ENCODE results near the gene AHCYL1. TPM values are rescaled to one million over a fixed set of nuclear protein-coding genes. Genes with fewer than 3 reads are reported as not detected.

AHCYL1 gene
- total RNA-seq, 2 experiments from 2014 or later, result 89.6 to 92.3 TPM

GRCh38 chr1:109954041-109954512 lies 30.5 kb upstream of the AHCYL1 start:
- H3K4me3 Mint-ChIP-seq, result no peak overlapping the region
- POLR2A ChIA-PET, result no interaction called here
- H3K9me3 Mint-ChIP-seq, result no peaks in the 10 kb centered on the region
- CTCF ChIA-PET, result interaction anchor here (1.0 to 1.5 kb wide), 2 partner anchors 31 to 180 kb away, joined by 3 read pairs; partner anchors contain the start of gene AHCYL1
- peaks cover 1% of the 10 kb centered on the region for H3K27me3 Mint-ChIP-seq
- H3K27ac Mint-ChIP-seq, result no peak overlapping the region
- no peaks in the 10 kb centered on the region for H3K4me1 Mint-ChIP-seq (ENCODE audit: low read depth)
- DNase-seq, result no peak
- no peaks in the 10 kb centered on the region for H3K36me3 Mint-ChIP-seq
- intact Hi-C loops (cut with micrococcal nuclease), result no loop called here

GRCh38 chr1:109959632-109959973 lies 25.0 kb upstream of the AHCYL1 start:
- Mint-ChIP-seq H3K4me1 (ENCODE audit: low read depth) (no peaks in the 10 kb centered on the region), H3K9me3 (no peaks in the 10 kb centered on the region), H3K4me3 (no peak overlapping the region), H3K27me3 (peaks cover 1% of the 10 kb centered on the region), H3K36me3 (no peaks in the 10 kb centered on the region), H3K27ac (no peak overlapping the region)
- ChIA-PET CTCF (interaction anchor here (1.3 to 1.7 kb wide), 4 partner anchors 11 to 25 kb away, joined by 3 to 5 read pairs (median 4); partner anchors contain the start of gene AHCYL1), POLR2A (no interaction called here)
- DNase-seq, result no peak
- intact Hi-C loops (cut with micrococcal nuclease), result no loop called here

GRCh38 chr1:109959974-109960744 lies 24.4 kb upstream of the AHCYL1 start:
- intact Hi-C loops (cut with micrococcal nuclease), result no loop called here
- H3K4me3 Mint-ChIP-seq, result no peak overlapping the region
- H3K27ac Mint-ChIP-seq, result no peak overlapping the region
- peaks cover 1% of the 10 kb centered on the region for H3K27me3 Mint-ChIP-seq
- DNase-seq, result no peak
- no peaks in the 10 kb centered on the region for H3K4me1 Mint-ChIP-seq (ENCODE audit: low read depth)
- POLR2A ChIA-PET, result no interaction called here
- CTCF ChIA-PET, result interaction anchor here (0.6 to 1.7 kb wide), 6 partner anchors 11 to 186 kb away, joined by 3 to 5 read pairs (median 4); partner anchors contain the start of gene AHCYL1
- peaks cover 2% of the 10 kb centered on the region for H3K9me3 Mint-ChIP-seq
- H3K36me3 Mint-ChIP-seq, result no peaks in the 10 kb centered on the region

- Mint-ChIP-seq H3K27me3 (peaks cover 1% of the 10 kb centered on the region), H3K4me3 (no peak overlapping the region), H3K4me1 (ENCODE audit: low read depth) (no peaks in the 10 kb centered on the region), H3K36me3 (no peaks in the 10 kb centered on the region), H3K27ac (no peak overlapping the region), H3K9me3 (peaks cover 6% of the 10 kb centered on the region)
- CTCF ChIA-PET, result interaction anchor here (0.6 to 1.7 kb wide), 5 partner anchors 12 to 187 kb away, joined by 3 to 4 read pairs (median 3); partner anchors contain the start of gene AHCYL1
- DNase-seq, result no peak
- POLR2A ChIA-PET, result no interaction called here
- intact Hi-C loops (cut with micrococcal nuclease), result no loop called here
These were observed 23.8 kb upstream of the AHCYL1 start for GRCh38 chr1:109960745-109961094.

DNA sequence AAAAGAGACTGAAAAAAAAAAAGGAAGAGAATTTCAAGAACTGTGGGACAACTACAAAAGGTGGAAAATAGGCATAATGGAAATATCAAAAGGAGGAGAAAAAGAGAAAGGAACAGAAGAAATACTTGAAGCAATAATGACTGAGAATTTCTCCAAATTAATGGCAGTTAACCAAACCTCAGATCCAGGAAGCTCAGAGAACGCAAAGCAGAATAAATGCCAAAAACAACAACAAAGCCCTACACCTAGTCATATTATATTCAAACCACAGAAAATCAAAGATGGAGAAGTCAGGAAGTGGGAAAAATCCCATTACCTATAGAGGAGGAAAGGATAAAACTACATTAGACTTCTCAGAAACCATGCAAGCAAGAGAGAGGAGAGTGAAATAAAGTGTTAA lies 20.7 kb upstream of the AHCYL1 start:
- POLR2A ChIA-PET, result no interaction called here
- DNase-seq, result no peak
- Mint-ChIP-seq H3K9me3 (peaks cover 6% of the 10 kb centered on the region), H3K36me3 (no peaks in the 10 kb centered on the region), H3K27me3 (no peaks in the 10 kb centered on the region), H3K4me1 (ENCODE audit: low read depth) (no peaks in the 10 kb centered on the region), H3K27ac (no peak overlapping the region), H3K4me3 (no peak overlapping the region)
- CTCF ChIA-PET, result no interaction called here
- intact Hi-C loops (cut with micrococcal nuclease), result no loop called here

DNA sequence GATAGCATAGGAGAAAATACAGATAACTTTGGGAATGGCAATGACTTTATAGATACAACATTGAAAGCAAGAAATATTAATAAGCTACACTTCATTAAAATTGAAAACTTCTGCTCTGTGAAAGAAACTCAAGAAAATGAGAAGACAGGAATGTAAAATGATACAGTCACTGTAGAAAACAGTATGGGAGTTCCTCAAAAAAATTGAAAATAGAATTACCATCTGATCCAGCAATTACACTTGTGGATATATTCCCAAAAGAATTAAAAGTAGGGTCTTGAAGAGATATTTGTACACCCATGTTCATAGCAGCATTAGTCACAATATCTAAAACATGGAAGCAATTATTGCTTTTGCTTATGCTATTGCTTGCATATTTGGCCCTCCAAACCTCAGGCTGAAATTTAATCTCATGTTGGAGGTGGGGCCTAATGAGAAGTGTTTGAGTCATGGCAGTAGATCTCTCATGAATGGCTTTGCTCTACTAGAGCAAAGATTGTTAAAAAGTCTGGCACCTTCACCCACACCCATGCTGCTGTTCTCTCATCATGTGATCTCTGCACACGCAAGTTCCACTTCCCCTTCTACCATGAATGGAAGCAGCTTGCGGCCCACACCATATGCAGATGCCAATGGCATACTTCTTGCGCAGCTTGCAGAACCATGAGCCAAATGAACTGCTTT lies 15.3 kb upstream of the AHCYL1 start:
- peaks cover 6% of the 10 kb centered on the region for H3K9me3 Mint-ChIP-seq
- H3K4me3 Mint-ChIP-seq, result no peak overlapping the region
- no peak overlapping the region for H3K27ac Mint-ChIP-seq
- intact Hi-C loops (cut with micrococcal nuclease), result no loop called here
- no peaks in the 10 kb centered on the region for H3K4me1 Mint-ChIP-seq (ENCODE audit: low read depth)
- ChIA-PET CTCF (interaction anchor here (1.0 to 1.1 kb wide), 2 partner anchors 15 kb away, joined by 3 to 6 read pairs; partner anchors contain the start of gene AHCYL1), POLR2A (no interaction called here)
- no peak for DNase-seq
- no peaks in the 10 kb centered on the region for H3K36me3 Mint-ChIP-seq
- no peaks in the 10 kb centered on the region for H3K27me3 Mint-ChIP-seq

GRCh38 chr1:109969907-109970306 lies 14.7 kb upstream of the AHCYL1 start:
- H3K27ac Mint-ChIP-seq, result no peak overlapping the region

DNA sequence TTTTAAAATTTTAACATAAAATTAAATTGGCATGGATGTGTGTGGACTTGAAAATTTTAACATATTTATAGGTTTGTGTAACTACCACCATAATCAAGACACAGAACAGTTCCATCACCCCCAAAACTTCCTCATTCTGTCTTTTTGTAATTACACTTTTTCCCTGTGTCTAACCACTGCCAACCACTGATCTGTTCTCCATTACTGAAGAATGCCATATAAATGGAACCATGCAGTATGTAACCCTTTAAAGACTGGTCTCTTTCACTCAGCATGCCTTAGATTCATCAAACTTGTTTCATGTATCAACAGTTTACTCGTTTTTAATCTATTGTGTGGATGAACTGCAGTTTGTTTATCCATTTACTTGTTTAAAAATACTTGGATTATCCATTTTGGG lies 13.0 kb upstream of the AHCYL1 start:
- no peaks in the 10 kb centered on the region for H3K36me3 Mint-ChIP-seq
- intact Hi-C loops (cut with micrococcal nuclease), result no loop called here
- H3K4me3 Mint-ChIP-seq, result no peak overlapping the region
- CTCF ChIA-PET, result interaction anchor here (0.7 kb wide), 1 partner anchor 326 kb away, joined by 3 read pairs; no protein-coding TSS in a partner anchor
- no peak for DNase-seq
- no peaks in the 10 kb centered on the region for H3K27me3 Mint-ChIP-seq
- no peaks in the 10 kb centered on the region for H3K9me3 Mint-ChIP-seq
- H3K4me1 Mint-ChIP-seq (ENCODE audit: low read depth), result no peaks in the 10 kb centered on the region
- H3K27ac Mint-ChIP-seq, result no peak overlapping the region
- POLR2A ChIA-PET, result interaction anchor here (1.2 kb wide), 1 partner anchor 14 kb away, joined by 3 read pairs; no protein-coding TSS in a partner anchor

More at GRCh38 chr1:109969907-109970306, 14.7 kb upstream of the AHCYL1 start:
- no peaks in the 10 kb centered on the region for H3K27me3 Mint-ChIP-seq
- intact Hi-C loops (cut with micrococcal nuclease), result no loop called here
- H3K36me3 Mint-ChIP-seq, result no peaks in the 10 kb centered on the region
- DNase-seq, result no peak
- no peak overlapping the region for H3K4me3 Mint-ChIP-seq
- peaks cover 6% of the 10 kb centered on the region for H3K9me3 Mint-ChIP-seq
- ChIA-PET POLR2A (no interaction called here), CTCF (interaction anchor here (1.1 kb wide), 1 partner anchor 14 kb away, joined by 6 read pairs; the partner anchor contains the start of gene AHCYL1)
- H3K4me1 Mint-ChIP-seq (ENCODE audit: low read depth), result no peaks in the 10 kb centered on the region

- Mint-ChIP-seq H3K4me3 (no peak overlapping the region), H3K36me3 (no peaks in the 10 kb centered on the region), H3K27me3 (peaks cover 5% of the 10 kb centered on the region), H3K27ac (no peak overlapping the region), H3K4me1 (ENCODE audit: low read depth) (no peaks in the 10 kb centered on the region), H3K9me3 (no peaks in the 10 kb centered on the region)
- CTCF ChIA-PET, result interaction anchor here (1.5 to 2.5 kb wide), 2 partner anchors 11 to 428 kb away, joined by 3 to 15 read pairs; partner anchors contain the start of gene AHCYL1
- POLR2A ChIA-PET, result no interaction called here
- intact Hi-C loops (cut with micrococcal nuclease), result no loop called here
- DNase-seq, result no peak
These were observed 10.4 kb upstream of the AHCYL1 start for GRCh38 chr1:109974191-109974590.

DNA sequence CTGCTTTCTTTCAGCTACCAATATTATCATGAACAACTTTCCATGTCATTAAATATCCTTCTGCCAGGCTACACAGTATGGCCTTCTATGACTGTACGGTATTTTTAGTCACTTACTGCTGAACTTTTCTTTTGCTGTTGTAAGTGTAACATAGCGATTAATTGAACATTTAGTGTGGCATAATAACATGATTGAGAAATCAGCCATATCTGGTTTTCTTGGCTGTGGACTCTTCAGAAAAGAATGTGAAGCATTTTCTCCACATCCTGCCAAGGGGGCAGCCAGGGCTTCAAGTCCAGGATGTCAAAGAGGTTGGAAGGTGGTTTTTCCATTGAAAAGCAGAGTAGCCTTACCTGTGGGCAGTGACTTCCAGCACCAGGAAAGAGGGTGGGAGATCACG lies 8.8 kb upstream of the AHCYL1 start:
- Mint-ChIP-seq H3K27me3 (peaks cover 5% of the 10 kb centered on the region), H3K4me1 (ENCODE audit: low read depth) (no peaks in the 10 kb centered on the region), H3K9me3 (no peaks in the 10 kb centered on the region), H3K27ac (no peak overlapping the region), H3K36me3 (no peaks in the 10 kb centered on the region), H3K4me3 (no peak overlapping the region)
- ChIA-PET CTCF (interaction anchor here (1.3 to 14.1 kb wide), 4 partner anchors 9 to 430 kb away, joined by 3 to 723 read pairs (median 9); partner anchors contain the start of gene AHCYL1), POLR2A (interaction anchor here (1.0 kb wide), 1 partner anchor 9 kb away, joined by 3 read pairs; the partner anchor contains the start of gene AHCYL1)
- intact Hi-C loops (cut with micrococcal nuclease), result no loop called here
- no peak for DNase-seq

DNA sequence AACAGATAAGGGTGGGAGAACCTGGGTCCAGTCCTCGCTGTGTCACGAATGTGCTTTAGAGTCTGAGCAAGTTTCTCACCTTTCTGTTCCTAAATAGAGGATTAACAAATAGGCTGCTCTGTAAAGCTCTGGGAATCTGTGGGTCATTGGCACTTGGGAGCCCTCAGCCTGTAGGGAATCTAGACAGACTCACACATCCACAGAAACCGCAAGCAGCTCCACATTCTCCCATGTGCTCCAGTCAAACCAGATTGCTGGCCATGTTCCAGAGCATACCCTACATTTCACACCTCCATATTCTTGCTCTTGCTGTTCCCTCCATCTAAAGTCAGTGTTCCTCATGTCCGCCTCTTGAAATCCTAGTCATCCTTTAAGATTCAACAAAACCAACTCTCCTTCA lies 7.8 kb upstream of the AHCYL1 start:
- Mint-ChIP-seq H3K36me3 (no peaks in the 10 kb centered on the region), H3K27me3 (peaks cover 5% of the 10 kb centered on the region), H3K4me3 (no peak overlapping the region), H3K27ac (no peak overlapping the region), H3K4me1 (ENCODE audit: low read depth) (no peaks in the 10 kb centered on the region), H3K9me3 (no peaks in the 10 kb centered on the region)
- intact Hi-C loops (cut with micrococcal nuclease), result no loop called here
- ChIA-PET POLR2A (no interaction called here), CTCF (interaction anchor here (1.3 to 14.1 kb wide), 3 partner anchors 8 to 337 kb away, joined by 3 to 723 read pairs (median 15); partner anchors contain the start of gene AHCYL1)
- DNase-seq, result no peak

DNA sequence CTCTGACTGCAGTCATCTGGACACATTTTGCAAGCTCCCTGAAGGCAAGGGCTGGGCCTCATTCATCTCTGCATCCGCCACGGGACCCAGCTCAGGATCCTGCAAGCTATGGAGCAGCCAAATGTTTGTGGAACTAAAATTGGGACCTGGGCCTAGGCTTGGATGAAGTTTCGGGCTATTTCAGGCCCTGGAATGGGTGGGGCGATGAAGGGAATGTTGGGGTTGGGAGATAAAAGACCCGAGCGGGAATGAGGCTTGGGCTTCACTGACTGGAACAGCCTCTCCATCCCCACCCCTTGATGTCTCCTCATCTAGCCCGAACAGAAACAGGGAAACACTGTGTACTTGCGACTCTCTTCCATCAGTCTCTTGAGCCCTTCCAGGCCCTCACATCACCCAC lies 7.3 kb upstream of the AHCYL1 start:
- intact Hi-C loops (cut with micrococcal nuclease), result no loop called here
- Mint-ChIP-seq H3K27me3 (peaks cover 5% of the 10 kb centered on the region), H3K9me3 (no peaks in the 10 kb centered on the region), H3K27ac (no peak overlapping the region), H3K4me3 (no peak overlapping the region), H3K36me3 (no peaks in the 10 kb centered on the region), H3K4me1 (ENCODE audit: low read depth) (no peaks in the 10 kb centered on the region)
- CTCF ChIA-PET, result interaction anchor here (14.1 kb wide), 1 partner anchor 199 kb away, joined by 723 read pairs; no protein-coding TSS in a partner anchor
- POLR2A ChIA-PET, result no interaction called here
- no peak for DNase-seq
